RWPE1 (cell line): ENCODE results near the gene PCGF3.
A peak's percentile ranks its signal among the peaks of the same experiment; 100 is the strongest.

Experiments used
- CTCF ChIA-PET: fragments of 350-600 bp; sonication (Branson Sonifier 250); formaldehyde crosslinking; extraction: SDS; loops from one replicate; lab custom pipeline; 2021; lab: Yijun Ruan, JAX
- POLR2A ChIA-PET: fragments of 400-600 bp; formaldehyde crosslinking; extraction: SDS; loops from one replicate; lab custom pipeline; 2020; ENCODE audit warnings: antibody characterized with exemption; ENCODE audit not compliant: low non-redundant PET; lab: Yijun Ruan, JAX
- DNase-seq: peaks from one replicate; pipeline ENCODE4 v3.0.0; 2012; ENCODE audit warnings: low spot score
- H3K27ac ChIP-seq: fragments of 450-650 bp; 2 replicates; pipeline ENCODE4 v1.5.1; 2017
- CTCF ChIP-seq: fragments of 450-650 bp; conservative IDR thresholded peaks from 2 replicates; pipeline ENCODE4 v1.5.1; 2017; ENCODE audit warnings: low read depth, mild to moderate bottlenecking

The PCGF3 gene

GRCh38 chr4:786074-786741 is 80.6 kb downstream of the PCGF3 start:
- CTCF ChIA-PET: interaction anchor here (0.6 kb wide), 1 partner anchor 122 kb away, joined by 3 read pairs; no protein-coding TSS in a partner anchor
- POLR2A ChIA-PET: no interaction called here

GRCh38 chr4:786861-787300 is 81.2 kb downstream of the PCGF3 start:
- no peak for DNase-seq
- POLR2A ChIA-PET: no interaction called here
- H3K27ac ChIP-seq: no peak overlapping the region
- no peak for TF ChIP-seq CTCF
- CTCF ChIA-PET: interaction anchor here (0.6 kb wide), 1 partner anchor 121 kb away, joined by 3 read pairs; no protein-coding TSS in a partner anchor

More at GRCh38 chr4:786074-786741, 80.6 kb downstream of the PCGF3 start:
- no peak for DNase-seq
- H3K27ac ChIP-seq: no peak overlapping the region
- TF ChIP-seq CTCF: no peak

- POLR2A ChIA-PET: no interaction called here
- CTCF ChIA-PET: interaction anchor here (0.6 kb wide), 1 partner anchor 14 kb away, joined by 4 read pairs; no protein-coding TSS in a partner anchor
- DNase-seq: no peak
- TF ChIP-seq CTCF: no peak
- H3K27ac ChIP-seq: no peak overlapping the region
These were observed 81.9 kb downstream of the PCGF3 start for GRCh38 chr4:787561-787981.

GRCh38 chr4:788006-788635 is 82.5 kb downstream of the PCGF3 start:
- DNase-seq: no peak
- TF ChIP-seq CTCF: no peak
- H3K27ac ChIP-seq: peak overlapping the region; percentile 9; the same call in 1 of the 2 replicates
- ChIA-PET POLR2A (no interaction called here), CTCF (no interaction called here)

GRCh38 chr4:788636-789297 is 83.1 kb downstream of the PCGF3 start:
- ChIA-PET POLR2A (no interaction called here), CTCF (no interaction called here)
- no peak for DNase-seq
- no peak for TF ChIP-seq CTCF
- peak overlapping the region; percentile 9; the same call in 1 of the 2 replicates for H3K27ac ChIP-seq

GRCh38 chr4:789571-790465 is 84.2 kb downstream of the PCGF3 start:
- ChIA-PET CTCF (no interaction called here), POLR2A (no interaction called here)
- H3K27ac ChIP-seq: peak overlapping the region; percentile 9; the same call in 1 of the 2 replicates
- no peak for TF ChIP-seq CTCF
- no peak for DNase-seq
